H1 (cell line): ENCODE results near the gene LHCGR. TPM values are rescaled to one million over a fixed set of nuclear protein-coding genes. Genes with fewer than 3 reads are reported as not detected.

Source experiments
- CTCF ChIA-PET: fragments of 300-600 bp; sonication (Branson Sonifier 250); formaldehyde crosslinking; loops from one replicate; lab custom pipeline; 2021; ENCODE audit not compliant: partially characterized antibody; lab: Charles Lee
- POLR2A ChIA-PET: fragments of 300-600 bp; sonication (Branson Sonifier 250); formaldehyde crosslinking; loops from one replicate; lab custom pipeline; 2021; ENCODE audit warnings: inconsistent platforms; ENCODE audit not compliant: partially characterized antibody; lab: Charles Lee
- DNase-seq, 2 experiments: peaks; one replicate each; pipeline versions ENCODE4 v3.0.0 to v3.0.0-alpha.2; 2010 to 2022; ENCODE audit warnings: low spot score in 2 of 2, low read depth in 1 of 2, mixed read lengths in 1 of 2
- FAIRE-seq: peaks from 2 replicates; lab custom pipeline; 2011; peaks lifted over from hg19 to GRCh38; lab: Jason Lieb, UNC
- H2AFZ ChIP-seq: 2 replicates; pipeline ENCODE4 v1.8.1; 2012; ENCODE audit warnings: low read length, inconsistent platforms
- H2AK5ac ChIP-seq: 2 replicates; pipeline ENCODE4 v1.6.1; 2013; ENCODE audit warnings: low read depth, low read length
- H2BK120ac ChIP-seq: replicated peaks from 2 replicates; pipeline ENCODE3; 2013; ENCODE audit warnings: low read depth, low read length, inconsistent platforms
- H2BK12ac ChIP-seq: 2 replicates; pipeline ENCODE4 v1.6.1; 2013; ENCODE audit warnings: low read depth, low read length
- H2BK15ac ChIP-seq: 2 replicates; pipeline ENCODE4 v1.6.1; 2013; ENCODE audit warnings: low read length
- H2BK20ac ChIP-seq: 2 replicates; pipeline ENCODE4 v1.6.1; 2013; ENCODE audit warnings: low read length
- H2BK5ac ChIP-seq: 2 replicates; pipeline ENCODE4 v1.6.1; 2013; ENCODE audit warnings: low read depth, low read length
- H3K14ac ChIP-seq: 2 replicates; pipeline ENCODE4 v1.6.1; 2013; ENCODE audit warnings: inconsistent platforms; ENCODE audit not compliant: insufficient read length
- H3K18ac ChIP-seq: 2 replicates; pipeline ENCODE4 v1.6.1; 2013; ENCODE audit warnings: low read length; ENCODE audit errors: extremely low read depth
- H3K23ac ChIP-seq: 2 replicates; pipeline ENCODE4 v1.6.1; 2013; ENCODE audit warnings: inconsistent platforms; ENCODE audit not compliant: insufficient read length
- H3K23me2 ChIP-seq: 2 replicates; pipeline ENCODE4 v1.6.1; 2013; ENCODE audit warnings: low read depth, low read length
- H3K27ac ChIP-seq: 2 replicates; pipeline ENCODE4 v1.6.1; 2011; ENCODE audit warnings: low read depth, low read length, inconsistent platforms
- H3K27me3 ChIP-seq, 4 experiments: replicated peaks in 1 of 4; 1 replicate in 1 of 4; 2 replicates in 3 of 4; pipeline versions ENCODE4 v1.6.1 to v1.8.1; 2011 to 2013; ENCODE audit warnings: low read length in 3 of 4, mild to moderate bottlenecking in 3 of 4, inconsistent platforms in 2 of 4, mixed read lengths in 2 of 4, moderate library complexity in 1 of 4; ENCODE audit not compliant: control insufficient read depth in 3 of 4, insufficient read depth in 3 of 4; ENCODE audit errors: extremely low read depth in 1 of 4
- H3K36me3 ChIP-seq, 4 experiments: 2 replicates each; pipeline versions ENCODE4 v1.6.1 to v1.8.1; 2011 to 2013; ENCODE audit warnings: mild to moderate bottlenecking in 4 of 4, low read length in 3 of 4, moderate library complexity in 2 of 4, control low read depth in 1 of 4, inconsistent platforms in 1 of 4; ENCODE audit not compliant: insufficient read depth in 4 of 4, control insufficient read depth in 2 of 4
- H3K4ac ChIP-seq: replicated peaks from 2 replicates; pipeline ENCODE3; 2013; ENCODE audit warnings: low read length, low read depth, mixed read lengths, inconsistent platforms; ENCODE audit not compliant: insufficient read length
- H3K4me1 ChIP-seq, 4 experiments: replicated peaks in 1 of 4; 1 replicate in 1 of 4; 2 replicates in 3 of 4; pipeline versions ENCODE4 v1.6.1 to v1.8.1; 2011 to 2013; ENCODE audit warnings: low read length in 3 of 4, inconsistent platforms in 2 of 4, mixed read lengths in 1 of 4; ENCODE audit not compliant: insufficient read depth in 4 of 4, control insufficient read depth in 3 of 4
- H3K4me2 ChIP-seq, 2 experiments: 2 replicates each; pipeline versions ENCODE4 v1.6.1 to v1.8.1; 2011 to 2013; ENCODE audit warnings: low read depth in 2 of 2, low read length in 2 of 2, control low read depth in 1 of 2, inconsistent platforms in 1 of 2, mild to moderate bottlenecking in 1 of 2; ENCODE audit not compliant: insufficient read depth in 1 of 2
- H3K4me3 ChIP-seq, 4 experiments: fragments of 200-600, 300-600 bp in 1 of 4; sonication (generic), shearing (Covaris generic), sonication (Bioruptor Twin) in 1 of 4; 2 replicates each; pipeline versions ENCODE4 v1.5.1 to v1.8.1; 2011 to 2016; ENCODE audit warnings: low read length in 4 of 4, low read depth in 3 of 4, control low read depth in 2 of 4, inconsistent platforms in 2 of 4, mild to moderate bottlenecking in 2 of 4, mixed read lengths in 1 of 4, moderate library complexity in 1 of 4; ENCODE audit not compliant: insufficient read depth in 2 of 4; ENCODE audit errors: extremely low read depth in 1 of 4
- H3K56ac ChIP-seq: replicated peaks from 2 replicates; pipeline ENCODE3; 2013; ENCODE audit warnings: low read depth, mild to moderate bottlenecking, mixed read lengths, low read length, inconsistent platforms; ENCODE audit not compliant: insufficient read length
- H3K79me1 ChIP-seq: 2 replicates; pipeline ENCODE4 v1.6.1; 2013; ENCODE audit warnings: low read depth, low read length, control low read depth
- H3K79me2 ChIP-seq, 2 experiments: 2 replicates each; pipeline versions ENCODE4 v1.6.1 to v1.8.1; 2012 to 2013; ENCODE audit warnings: low read length in 2 of 2, mild to moderate bottlenecking in 2 of 2, inconsistent platforms in 1 of 2; ENCODE audit not compliant: insufficient read depth in 2 of 2, control insufficient read depth in 1 of 2
- H3K9ac ChIP-seq, 4 experiments: replicated peaks in 1 of 4; 1 replicate in 1 of 4; 2 replicates in 3 of 4; pipeline versions ENCODE4 v1.6.1 to v1.8.1; 2011 to 2013; ENCODE audit warnings: low read depth in 3 of 4, low read length in 3 of 4, control low read depth in 2 of 4, mild to moderate bottlenecking in 2 of 4, moderate library complexity in 2 of 4, inconsistent platforms in 1 of 4; ENCODE audit errors: extremely low read depth in 1 of 4
- H3K9me3 ChIP-seq, 2 experiments: 2 replicates each; pipeline versions ENCODE4 v1.6.1 to v1.8.1; 2012 to 2013; ENCODE audit warnings: mild to moderate bottlenecking in 2 of 2, moderate library complexity in 2 of 2, control low read depth in 1 of 2, inconsistent platforms in 1 of 2, low read depth in 1 of 2, low read length in 1 of 2, mixed read lengths in 1 of 2; ENCODE audit not compliant: insufficient read depth in 2 of 2
- H4K20me1 ChIP-seq, 2 experiments: replicated peaks in 1 of 2; 2 replicates each; pipeline versions ENCODE3 to v1.8.1; 2011 to 2013; ENCODE audit warnings: inconsistent platforms in 2 of 2, low read length in 2 of 2, mild to moderate bottlenecking in 1 of 2; ENCODE audit not compliant: insufficient read depth in 2 of 2, control insufficient read depth in 1 of 2
- H4K5ac ChIP-seq: 2 replicates; pipeline ENCODE4 v1.6.1; 2013; ENCODE audit warnings: low read length, low read depth, mixed read lengths, inconsistent platforms; ENCODE audit not compliant: insufficient read length
- H4K8ac ChIP-seq: 2 replicates; pipeline ENCODE4 v1.8.0; 2013; ENCODE audit warnings: mild to moderate bottlenecking, moderate library complexity, low read length, inconsistent platforms; ENCODE audit not compliant: insufficient read depth; ENCODE audit errors: extremely low read depth
- H4K91ac ChIP-seq: replicated peaks from 2 replicates; pipeline ENCODE3; 2013; ENCODE audit warnings: low read length, mixed read lengths, inconsistent platforms; ENCODE audit not compliant: insufficient read length
- BCL11A ChIP-seq, 2 experiments: IDR thresholded peaks; one replicate each; pipeline ENCODE4 v1.6.1; 2011; ENCODE audit warnings: low read depth in 2 of 2, low read length in 2 of 2, mild to moderate bottlenecking in 2 of 2
- CTBP2 ChIP-seq: IDR thresholded peaks from 2 replicates; pipeline ENCODE4 v1.7.0; 2011; ENCODE audit warnings: borderline replicate concordance, mild to moderate bottlenecking, moderate library complexity, mixed read lengths, low read length; ENCODE audit not compliant: insufficient read depth, insufficient read length
- MAFK ChIP-seq: IDR thresholded peaks from 2 replicates; pipeline ENCODE4 v1.6.1; 2012; ENCODE audit warnings: low read depth, mild to moderate bottlenecking, improper control_type of control experiment, low read length
- SIX5 ChIP-seq: IDR thresholded peaks from 2 replicates; pipeline ENCODE4 v1.6.1; 2011; ENCODE audit warnings: mild to moderate bottlenecking, low read depth, low read length
- SP2 ChIP-seq: IDR thresholded peaks from 2 replicates; pipeline ENCODE4 v1.6.1; 2012; ENCODE audit warnings: mild to moderate bottlenecking, low read length, inconsistent platforms
- SRF ChIP-seq: IDR thresholded peaks from 2 replicates; pipeline ENCODE4 v1.6.1; 2011; ENCODE audit warnings: mild to moderate bottlenecking, low read depth, low read length, moderate library complexity
- WGBS, 2 experiments: shearing (Covaris generic) in 1 of 2; methylation state at CpG; one replicate each; pipeline versions ENCODE4 v1.1.6 to v1.1.7; 2013 to 2015; ENCODE audit warnings: low lambda C conversion rate in 2 of 2, mixed read lengths in 2 of 2, inconsistent platforms in 1 of 2, low coverage in 1 of 2, missing lambda C conversion rate in 1 of 2; ENCODE audit not compliant: insufficient replicate concordance in 2 of 2, insufficient coverage in 1 of 2, insufficient read length in 1 of 2; ENCODE audit errors: extremely low coverage in 1 of 2, missing lambda C conversion rate in 1 of 2; 5-methylcytosine and 5-hydroxymethylcytosine counted together
- polyA plus RNA-seq, 7 experiments: library from polyadenylated mRNA; depleted of rRNA in 3 of 7; stranded (reverse) in 5 of 7; unstranded in 2 of 7; fragments of >200 nt in 5 of 7; fragments of 200-250 nt in 2 of 7; gene quantifications; 1 replicate in 5 of 7; 2 replicates in 1 of 7; 4 replicates in 1 of 7; pipeline versions ENCODE4 v1.2.1 to v1.2.3, GENCODE V29; 2011 to 2013; ENCODE audit warnings: missing spikeins in 2 of 7, mixed read lengths in 2 of 7
- total RNA-seq: library from RNA; stranded (reverse); fragmentation: NEBNext Ultra II Directional; extraction: Animal tissue kit (Norgen Biotek cat#: 25700); gene quantifications from 2 replicates; pipeline ENCODE4 v1.2.1, GENCODE V29; 2021
- TF ChIP-seq, protein P1 (sequence below), 3 experiments: IDR thresholded peaks; 1 replicate in 2 of 3; 2 replicates in 1 of 3; pipeline versions ENCODE4 v1.5.1 to v1.6.1; 2011; ENCODE audit warnings: low read length in 3 of 3, mild to moderate bottlenecking in 3 of 3, inconsistent platforms in 2 of 3, low read depth in 1 of 3, moderate library complexity in 1 of 3; ENCODE audit not compliant: insufficient read depth in 1 of 3; ENCODE audit errors: control extremely low read depth in 1 of 3

Gene LHCGR
- total and polyA plus RNA-seq, 2 of the 8 experiments (the other 6 are each of a cell fraction or from before 2014, with no cell fraction given): 0.30 to 0.73 TPM

DNA sequence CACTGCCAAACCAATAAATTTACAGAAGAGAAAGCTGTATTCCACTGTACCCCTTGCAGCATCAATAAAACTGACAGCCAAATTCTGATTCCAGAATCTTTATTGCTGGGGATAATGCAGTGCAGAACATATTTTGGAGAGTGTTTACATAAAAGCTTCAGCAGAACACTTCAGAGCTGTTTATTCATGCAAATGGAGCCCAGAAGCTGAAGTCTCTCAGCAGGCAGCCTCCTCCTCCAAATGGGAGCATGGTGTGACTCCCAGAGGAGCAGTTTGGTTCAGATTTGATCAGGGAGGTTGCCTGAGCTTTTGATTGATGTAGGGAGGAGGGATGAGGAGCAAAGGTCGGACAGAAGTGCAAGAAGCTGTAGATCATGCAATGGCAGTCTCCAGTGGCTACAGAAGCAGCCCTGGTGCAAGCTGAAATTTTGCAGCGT is 22.4 kb downstream of the LHCGR start:
- no peak overlapping the region for H3K9ac ChIP-seq
- CTCF ChIA-PET: no interaction called here

More for the DNA sequence above, 22.4 kb downstream of the LHCGR start:
- Histone ChIP-seq H4K8ac (no peak overlapping the region), H2BK12ac (no peak overlapping the region; the same call in 1 of the 2 replicates), H3K4me3 (no peak overlapping the region), H2BK5ac (no peak overlapping the region), H4K91ac (no peak overlapping the region), H3K79me2 (no peaks in the 10 kb centered on the region), H3K23me2 (no peaks in the 10 kb centered on the region), H3K27ac (no peak overlapping the region), H2AK5ac (no peak overlapping the region), H3K4ac (no peak overlapping the region), H2BK120ac (no peak overlapping the region), H3K14ac (no peak overlapping the region), H2BK20ac (peak overlapping the region; percentile 21; the same call in 1 of the 2 replicates), H4K20me1 (no peaks in the 10 kb centered on the region), H2AFZ (no peak overlapping the region), H4K5ac (no peak overlapping the region), H3K9me3 (no peaks in the 10 kb centered on the region), H2BK15ac (no peak overlapping the region), H3K56ac (no peak overlapping the region), H3K23ac (no peak overlapping the region), H3K27me3 (no peaks in the 10 kb centered on the region), H3K36me3 (no peaks in the 10 kb centered on the region; a peak in 1 of 8 replicates), H3K79me1 (no peaks in the 10 kb centered on the region), H3K18ac (no peak overlapping the region), H3K4me1 (peaks cover 3 to 9% (median 5%) of the 10 kb centered on the region in 4 experiments; a peak in 6 of 7 replicates), H3K4me2 (no peak overlapping the region; a peak in 1 of 4 replicates)
- 73% methylated on average over 2 of the region's 2 CpGs; no CpG with 5 or more reads in 1 of the 2 experiments for WGBS, 2 experiments
- TF ChIP-seq SIX5 (no peak), BCL11A (IDR thresholded peaks at IDR 0.05; ENCODE audit: low read depth in 2 of 2, low read length in 2 of 2) (no peak), SRF (no peak), MAFK (no peak), CTBP2 (no peak), SP2 (no peak)
- TF ChIP-seq, protein P1, sequence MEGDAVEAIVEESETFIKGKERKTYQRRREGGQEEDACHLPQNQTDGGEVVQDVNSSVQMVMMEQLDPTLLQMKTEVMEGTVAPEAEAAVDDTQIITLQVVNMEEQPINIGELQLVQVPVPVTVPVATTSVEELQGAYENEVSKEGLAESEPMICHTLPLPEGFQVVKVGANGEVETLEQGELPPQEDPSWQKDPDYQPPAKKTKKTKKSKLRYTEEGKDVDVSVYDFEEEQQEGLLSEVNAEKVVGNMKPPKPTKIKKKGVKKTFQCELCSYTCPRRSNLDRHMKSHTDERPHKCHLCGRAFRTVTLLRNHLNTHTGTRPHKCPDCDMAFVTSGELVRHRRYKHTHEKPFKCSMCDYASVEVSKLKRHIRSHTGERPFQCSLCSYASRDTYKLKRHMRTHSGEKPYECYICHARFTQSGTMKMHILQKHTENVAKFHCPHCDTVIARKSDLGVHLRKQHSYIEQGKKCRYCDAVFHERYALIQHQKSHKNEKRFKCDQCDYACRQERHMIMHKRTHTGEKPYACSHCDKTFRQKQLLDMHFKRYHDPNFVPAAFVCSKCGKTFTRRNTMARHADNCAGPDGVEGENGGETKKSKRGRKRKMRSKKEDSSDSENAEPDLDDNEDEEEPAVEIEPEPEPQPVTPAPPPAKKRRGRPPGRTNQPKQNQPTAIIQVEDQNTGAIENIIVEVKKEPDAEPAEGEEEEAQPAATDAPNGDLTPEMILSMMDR (IDR thresholded peaks at IDR 0.05; ENCODE audit: control extremely low read depth in 1 of 3, insufficient read depth in 1 of 3, low read depth in 1 of 3, low read length in 3 of 3): no peak
- DNase-seq: peak in 1 of 2 experiments; percentile 42
- no peak for FAIRE-seq
- POLR2A ChIA-PET: no interaction called here
